Thoracic aorta (tissue), 2 donors: ENCODE data around the gene CENPC. TPM values are rescaled to one million over a fixed set of nuclear protein-coding genes. Genes with fewer than 3 reads are reported as not detected.

Experiments used
- ATAC-seq: fragments of 150-250 bp; one replicate; pipeline ENCODE4 v1.8.0; 2017; ENCODE audit warnings: low read depth; ENCODE audit not compliant: insufficient number of reproducible peaks, low FRiP score
- DNase-seq: peaks from one replicate; pipeline ENCODE4 v3.0.0-alpha.2; 2020; ENCODE audit warnings: low spot score
- H3K27ac ChIP-seq, 2 donors: fragments of 200-600 bp; sonication (generic); 1 replicate in 1 of 2; 2 replicates in 1 of 2; pipeline ENCODE4 v1.5.1; 2016; ENCODE audit warnings: mild to moderate bottlenecking in 2 of 2, moderate library complexity in 2 of 2
- H3K27me3 ChIP-seq: fragments of 200-600 bp; sonication (generic); replicated peaks from 2 replicates; pipeline ENCODE4 v1.6.0; 2016; ENCODE audit warnings: mild to moderate bottlenecking; ENCODE audit not compliant: insufficient read depth
- H3K36me3 ChIP-seq: fragments of 200-600 bp; sonication (generic); one replicate; pipeline ENCODE4 v1.5.1; 2016
- H3K4me1 ChIP-seq, 2 donors: fragments of 200-600 bp; sonication (generic); 1 replicate in 1 of 2; 2 replicates in 1 of 2; pipeline versions ENCODE4 v1.5.1 to v1.6.0; 2016; ENCODE audit warnings: low read depth in 2 of 2, mild to moderate bottlenecking in 1 of 2; ENCODE audit not compliant: control insufficient read depth in 1 of 2
- H3K4me3 ChIP-seq: fragments of 200-600 bp; sonication (generic); 2 replicates; pipeline ENCODE4 v1.5.1; 2016; ENCODE audit warnings: mild to moderate bottlenecking
- H3K9me3 ChIP-seq: fragments of 200-600 bp; sonication (generic); 2 replicates; pipeline ENCODE4 v1.5.1; 2016
- total RNA-seq, 2 donors: library from RNA; depleted of rRNA; stranded (reverse); fragments of >200 nt; gene quantifications; one replicate each; pipeline versions ENCODE4 v1.1.0 to v1.2.3, GENCODE V29; 2016
- TF ChIP-seq, protein P1 (sequence below): fragments of 200-600 bp; sonication (generic); IDR thresholded peaks from one replicate; pipeline ENCODE4 v1.5.1; 2019; ENCODE audit warnings: antibody characterized with exemption

CENPC gene
- total RNA-seq, 2 donors from 2014 or later: 25.3 to 38.8 TPM

DNA sequence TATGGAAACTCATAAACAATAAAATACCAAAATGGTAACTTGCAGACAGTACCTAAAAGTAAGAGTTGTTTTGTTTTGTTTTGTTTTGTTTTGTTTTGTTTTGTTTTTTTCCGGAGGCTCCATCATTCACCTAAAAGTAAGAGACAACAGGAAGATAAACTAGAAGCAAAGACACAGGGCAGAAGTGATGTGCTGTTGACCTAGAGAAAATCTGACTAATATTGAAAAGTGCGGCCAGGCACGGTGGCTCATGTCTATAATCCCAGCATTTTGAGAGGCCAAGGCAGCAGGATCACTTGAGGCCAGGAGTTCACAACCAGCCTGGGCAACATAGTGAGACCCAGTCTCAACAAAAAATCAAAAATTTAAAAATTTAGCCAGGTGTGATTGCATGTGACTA, 5.6 kb upstream of the CENPC start:
- ATAC-seq: no peak
- H3K4me3 ChIP-seq: no peak overlapping the region
- H3K27me3 ChIP-seq: no peaks in the 10 kb centered on the region
- DNase-seq: no peak
- H3K27ac ChIP-seq: no peak overlapping the region
- H3K9me3 ChIP-seq: no peaks in the 10 kb centered on the region
- H3K4me1 ChIP-seq: no peaks in the 10 kb centered on the region
- no peaks in the 10 kb centered on the region for H3K36me3 ChIP-seq
- TF ChIP-seq, protein P1, sequence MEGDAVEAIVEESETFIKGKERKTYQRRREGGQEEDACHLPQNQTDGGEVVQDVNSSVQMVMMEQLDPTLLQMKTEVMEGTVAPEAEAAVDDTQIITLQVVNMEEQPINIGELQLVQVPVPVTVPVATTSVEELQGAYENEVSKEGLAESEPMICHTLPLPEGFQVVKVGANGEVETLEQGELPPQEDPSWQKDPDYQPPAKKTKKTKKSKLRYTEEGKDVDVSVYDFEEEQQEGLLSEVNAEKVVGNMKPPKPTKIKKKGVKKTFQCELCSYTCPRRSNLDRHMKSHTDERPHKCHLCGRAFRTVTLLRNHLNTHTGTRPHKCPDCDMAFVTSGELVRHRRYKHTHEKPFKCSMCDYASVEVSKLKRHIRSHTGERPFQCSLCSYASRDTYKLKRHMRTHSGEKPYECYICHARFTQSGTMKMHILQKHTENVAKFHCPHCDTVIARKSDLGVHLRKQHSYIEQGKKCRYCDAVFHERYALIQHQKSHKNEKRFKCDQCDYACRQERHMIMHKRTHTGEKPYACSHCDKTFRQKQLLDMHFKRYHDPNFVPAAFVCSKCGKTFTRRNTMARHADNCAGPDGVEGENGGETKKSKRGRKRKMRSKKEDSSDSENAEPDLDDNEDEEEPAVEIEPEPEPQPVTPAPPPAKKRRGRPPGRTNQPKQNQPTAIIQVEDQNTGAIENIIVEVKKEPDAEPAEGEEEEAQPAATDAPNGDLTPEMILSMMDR: no peak

DNA sequence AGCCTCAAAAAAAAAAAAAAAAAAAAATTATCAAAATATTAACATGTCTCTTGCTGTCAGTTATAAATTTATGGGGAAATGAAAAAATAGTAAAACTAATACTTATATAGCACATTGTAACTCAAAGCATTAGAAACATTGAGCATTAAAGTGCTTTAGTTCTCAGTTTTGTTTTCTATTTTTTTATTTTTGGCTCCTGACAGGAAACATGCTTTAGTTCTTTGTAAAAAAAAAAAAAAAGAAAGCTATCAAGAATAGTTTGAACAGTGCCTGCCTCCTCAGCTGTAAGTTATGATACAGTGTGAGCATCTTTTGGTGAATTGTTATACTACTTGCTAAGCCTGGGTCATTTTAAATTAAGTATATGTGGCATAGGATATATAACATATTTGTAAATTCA, 5.1 kb upstream of the CENPC start:
- H3K27me3 ChIP-seq: no peaks in the 10 kb centered on the region
- H3K36me3 ChIP-seq: no peaks in the 10 kb centered on the region
- no peaks in the 10 kb centered on the region for H3K9me3 ChIP-seq
- H3K4me3 ChIP-seq: no peak overlapping the region
- H3K4me1 ChIP-seq: no peaks in the 10 kb centered on the region
- TF ChIP-seq, protein P1: no peak
- no peak overlapping the region for H3K27ac ChIP-seq
- no peak for ATAC-seq
- DNase-seq: no peak

DNA sequence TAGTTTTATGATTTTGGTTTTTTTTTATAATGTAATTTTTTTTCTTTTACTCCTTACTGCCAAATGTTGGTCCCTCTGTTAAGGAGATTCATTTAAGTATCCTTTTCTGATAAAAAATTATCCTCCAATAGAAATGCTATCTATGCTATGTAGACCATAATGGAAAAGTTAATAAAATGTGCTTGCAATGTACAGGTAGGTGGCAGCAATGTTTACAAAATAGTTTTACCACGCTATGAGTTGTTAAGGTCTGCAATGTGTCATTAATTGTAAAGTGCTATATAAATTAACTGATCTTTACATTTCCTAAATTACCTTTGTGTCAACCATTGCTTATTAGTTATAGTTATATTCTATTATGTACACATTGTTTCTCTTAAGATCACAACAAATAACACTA, 3.8 kb upstream of the CENPC start:
- Histone ChIP-seq H3K36me3 (no peaks in the 10 kb centered on the region), H3K9me3 (no peaks in the 10 kb centered on the region), H3K27me3 (no peaks in the 10 kb centered on the region), H3K27ac (no peak overlapping the region), H3K4me3 (no peak overlapping the region), H3K4me1 (peaks cover 0 to 6% of the 10 kb centered on the region in 2 donors)
- TF ChIP-seq, protein P1: no peak
- ATAC-seq (no peak), DNase-seq (no peak)

- Histone ChIP-seq H3K9me3 (no peaks in the 10 kb centered on the region), H3K27me3 (no peaks in the 10 kb centered on the region), H3K4me3 (no peak overlapping the region), H3K36me3 (no peaks in the 10 kb centered on the region), H3K4me1 (peaks cover 5 to 28% of the 10 kb centered on the region in 2 donors), H3K27ac (peak overlapping the region in 1 of 2 donors; percentile 32)
- ATAC-seq (no peak), DNase-seq (no peak)
- TF ChIP-seq, protein P1: no peak
Measured at GRCh38 chr4:67546971-67547370, 1.7 kb upstream of the CENPC start.

DNA sequence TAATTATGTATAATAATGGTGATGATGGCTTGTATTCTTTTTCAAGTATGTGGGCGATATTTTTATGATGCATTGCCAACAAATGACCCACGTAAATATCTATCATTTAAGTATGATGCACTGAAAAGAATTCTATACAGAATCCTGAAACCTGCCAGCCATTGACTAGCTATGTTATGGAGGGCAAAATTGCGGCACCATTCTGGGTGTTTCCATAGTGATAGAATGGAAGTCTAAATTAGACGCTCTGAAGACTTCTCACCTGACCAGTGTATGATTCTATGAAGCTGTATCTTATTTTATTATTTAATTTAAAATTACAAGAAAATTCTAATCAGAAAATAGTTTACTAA, 677 bp upstream of the CENPC start:
- H3K27ac ChIP-seq: peak overlapping the region; percentile 66 to 71
- ATAC-seq: no peak
- TF ChIP-seq, protein P1: no peak

More for the DNA sequence above, 677 bp upstream of the CENPC start:
- no peaks in the 10 kb centered on the region for H3K27me3 ChIP-seq
- peaks cover 5 to 30% of the 10 kb centered on the region in 2 donors for H3K4me1 ChIP-seq
- peak overlapping the region; percentile 87 for H3K4me3 ChIP-seq
- H3K36me3 ChIP-seq: peaks cover 3% of the 10 kb centered on the region
- no peaks in the 10 kb centered on the region for H3K9me3 ChIP-seq
- no peak for DNase-seq
